GM23338 (cell line): ENCODE results near the gene NT5DC4. TPM values are rescaled to one million over a fixed set of nuclear protein-coding genes. Genes with fewer than 3 reads are reported as not detected.

Source experiments
- polyA plus RNA-seq: library from polyadenylated mRNA; unstranded; fragments of >200 nt; fragmentation: Nextera tagmentation; extraction: Ambion mirVana; gene quantifications from 2 replicates; pipeline ENCODE4 v1.2.1, GENCODE V29; 2016
- total RNA-seq: library from RNA; depleted of rRNA; stranded (reverse); fragments of >200 nt; shearing (Covaris generic); gene quantifications from 2 replicates; pipeline ENCODE4 v1.2.3, GENCODE V29; 2014; rRNA removed

The NT5DC4 gene
- total and polyA plus RNA-seq, 2 experiments from 2014 or later, result not detected

Other genes with a start within 250 kb of the NT5DC4 start
- 34.6 and 43.9 TPM in 2 replicates for gene TTL, start 238.9 kb upstream of the NT5DC4 start, total RNA-seq
- gene TTL, start 238.9 kb upstream of the NT5DC4 start, polyA plus RNA-seq, result 10.1 and 10.4 TPM in 2 replicates
- 43.5 and 58.3 TPM in 2 replicates for gene POLR1B, start 178.6 kb upstream of the NT5DC4 start, total RNA-seq
- 15.4 and 16.2 TPM in 2 replicates for gene POLR1B, start 178.6 kb upstream of the NT5DC4 start, polyA plus RNA-seq
- 15.5 and 18.7 TPM in 2 replicates for gene CHCHD5, start 136.4 kb upstream of the NT5DC4 start, total RNA-seq
- 68.8 and 69.9 TPM in 2 replicates for gene CHCHD5, start 136.4 kb upstream of the NT5DC4 start, polyA plus RNA-seq
- gene SLC20A1, start 75.1 kb upstream of the NT5DC4 start, total RNA-seq, result 81.9 and 84.3 TPM in 2 replicates
- 50.1 and 52.9 TPM in 2 replicates for gene SLC20A1, start 75.1 kb upstream of the NT5DC4 start, polyA plus RNA-seq
- gene CKAP2L, start 43.6 kb downstream of the NT5DC4 start, total RNA-seq, result 15.1 and 16.2 TPM in 2 replicates
- gene CKAP2L, start 43.6 kb downstream of the NT5DC4 start, polyA plus RNA-seq, result 28.6 and 30.2 TPM in 2 replicates
- 0.19 and 0.73 TPM in 2 replicates for gene IL1A, start 63.5 kb downstream of the NT5DC4 start, total RNA-seq
- 0.47 and 0.65 TPM in 2 replicates for gene IL1A, start 63.5 kb downstream of the NT5DC4 start, polyA plus RNA-seq
- not detected in 2 replicates for gene IL1B, start 115.8 kb downstream of the NT5DC4 start, total RNA-seq
- 0.14 TPM in 1 of 2 replicates, not detected in the other for gene IL1B, start 115.8 kb downstream of the NT5DC4 start, polyA plus RNA-seq
- gene IL37, start 190.1 kb downstream of the NT5DC4 start, total RNA-seq, result not detected in 2 replicates
- not detected in 2 replicates for gene IL37, start 190.1 kb downstream of the NT5DC4 start, polyA plus RNA-seq